ENCODE data around the gene FAHD1. TPM values are rescaled to one million over a fixed set of nuclear protein-coding genes. Genes with fewer than 3 reads are reported as not detected.
"Not testable (repeated sequence)": the region's sequence is repeated elsewhere in the genome, so short reads cannot be mapped to it uniquely, and the experiment has no call there.

Gene FAHD1
- polyA plus RNA-seq, 6 donors from 2014 or later = 20.2 to 28.1 (median 24.5) TPM

- peaks cover 0 to 4% (median 2%) of the 10 kb centered on the region in 7 donors for H3K9me3 Mint-ChIP-seq
These were observed 34.8 kb upstream of the FAHD1 start for GRCh38 chr16:1791943-1792812.

GRCh38 chr16:1792836-1793577, 34.0 kb upstream of the FAHD1 start:
- DNase-seq (no peak), ATAC-seq (ENCODE audit: low read depth in 2 of 2) (no peak)
- Mint-ChIP-seq H3K27ac (no peak overlapping the region), H3K9me3 (peaks cover 0 to 11% (median 6%) of the 10 kb centered on the region in 7 donors), H3K36me3 (peaks cover 3 to 13% of the 10 kb centered on the region in 2 donors), H3K4me1 (peaks cover 3 to 6% (median 5%) of the 10 kb centered on the region in 3 donors), H3K27me3 (no peaks in the 10 kb centered on the region), H3K4me3 (no peak overlapping the region)

More at GRCh38 chr16:1791943-1792812, 34.8 kb upstream of the FAHD1 start:
- Mint-ChIP-seq H3K4me3 (no peak overlapping the region), H3K27ac (no peak overlapping the region), H3K27me3 (no peaks in the 10 kb centered on the region), H3K4me1 (peaks cover 3 to 6% (median 5%) of the 10 kb centered on the region in 3 donors), H3K36me3 (peaks cover 2 to 10% of the 10 kb centered on the region in 2 donors)
- ATAC-seq (ENCODE audit: low read depth in 2 of 2) (no peak), DNase-seq (no peak)

DNA sequence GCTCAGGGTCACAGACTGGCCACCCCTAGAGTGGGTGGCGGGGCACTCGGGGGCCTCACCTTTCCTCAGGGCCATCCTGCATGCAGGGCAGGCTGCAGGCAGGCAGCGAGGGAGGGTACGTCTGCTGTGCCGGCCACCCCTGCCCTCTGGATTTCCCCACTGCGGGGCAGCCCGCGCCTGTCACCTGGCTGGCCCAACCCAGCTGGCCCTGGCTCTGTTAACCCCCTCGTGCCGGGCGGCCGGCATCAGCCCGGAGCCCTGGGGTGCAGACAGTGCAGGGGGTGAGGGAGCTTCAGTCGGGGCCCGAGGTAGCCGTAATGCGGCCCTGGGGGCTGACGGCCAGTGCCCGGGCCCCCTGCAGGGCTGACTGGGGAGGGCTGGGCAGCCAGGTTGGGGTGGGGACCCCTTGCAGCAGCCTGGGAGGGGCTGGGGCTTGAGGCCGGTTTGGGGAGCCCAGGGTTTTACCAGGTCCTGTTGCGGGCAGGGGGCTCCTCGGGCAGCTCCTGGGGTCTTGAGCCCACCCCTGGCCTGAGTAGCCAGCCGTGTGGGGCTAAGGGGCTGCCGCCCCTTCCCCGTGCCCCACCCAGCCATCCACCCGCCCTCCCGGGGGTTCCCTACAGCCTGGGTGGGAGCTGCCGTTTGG, 33.3 kb upstream of the FAHD1 start, which contains the start of gene IGFALS:
Gene IGFALS, minus strand, starts transcription at position 128 of the 643 bp plus-strand sequence. Its CDS starts 53 bp downstream, at position 75.
- H3K27ac Mint-ChIP-seq = peak within 1 kb of the TSS in 1 of 6 donors; percentile 30
- ATAC-seq (ENCODE audit: low read depth in 2 of 2) = no peak

DNA sequence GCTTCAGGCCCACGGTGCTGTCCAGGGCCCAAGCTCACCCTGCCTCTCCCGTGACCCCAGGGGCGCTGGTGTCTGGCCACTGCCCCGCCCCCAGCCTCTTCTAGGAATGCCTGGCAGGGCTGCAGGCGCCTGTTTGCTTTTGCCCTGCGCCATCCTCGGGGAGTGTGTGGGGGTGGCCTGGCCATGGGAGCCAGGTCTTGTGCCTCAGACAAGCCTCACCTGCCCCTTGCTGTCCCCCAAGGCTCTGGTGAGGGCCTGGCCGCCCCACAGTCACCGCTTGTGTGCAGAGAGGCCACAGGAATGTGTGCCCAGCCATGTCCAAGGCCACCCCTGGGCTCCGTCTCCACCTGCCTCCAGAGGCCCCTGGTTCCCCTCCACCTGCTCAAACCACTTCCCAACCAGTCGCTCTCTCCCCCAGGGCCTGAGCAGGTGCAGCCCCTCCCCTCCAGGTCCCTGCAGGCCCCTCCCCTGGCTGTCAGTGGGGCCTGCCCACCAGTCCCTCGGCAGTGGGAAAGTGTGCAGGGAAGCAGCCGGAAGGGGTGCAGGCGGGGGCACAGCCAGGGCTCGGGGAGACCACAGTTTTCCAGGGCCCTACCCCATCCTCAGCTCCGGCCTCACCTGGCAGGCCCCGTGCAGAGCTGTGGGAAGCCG, 32.7 kb upstream of the FAHD1 start:
- Mint-ChIP-seq H3K27me3 (no peaks in the 10 kb centered on the region), H3K36me3 (peaks cover 3 to 9% of the 10 kb centered on the region in 2 donors), H3K27ac (peak overlapping the region in 1 of 6 donors; percentile 30), H3K4me1 (no peaks in the 10 kb centered on the region), H3K9me3 (peaks cover 1 to 18% (median 10%) of the 10 kb centered on the region in 7 donors), H3K4me3 (no peak overlapping the region)
- no peak for DNase-seq
- ATAC-seq (ENCODE audit: low read depth in 2 of 2) = no peak

More for the DNA sequence above, 33.3 kb upstream of the FAHD1 start, which contains the start of gene IGFALS:
- no peak for DNase-seq
- H3K9me3 Mint-ChIP-seq = peaks cover 0 to 11% (median 6%) of the 10 kb centered on the region in 7 donors
- peaks cover 3 to 5% (median 5%) of the 10 kb centered on the region in 3 donors for H3K4me1 Mint-ChIP-seq
- no peak within 1 kb of the TSS for H3K4me3 Mint-ChIP-seq
- H3K36me3 Mint-ChIP-seq = peaks cover 3 to 11% of the 10 kb centered on the region in 2 donors
- no peaks in the 10 kb centered on the region for H3K27me3 Mint-ChIP-seq

- H3K4me3 Mint-ChIP-seq = no peak overlapping the region
- H3K36me3 Mint-ChIP-seq = peaks cover 3 to 14% of the 10 kb centered on the region in 2 donors
- H3K27me3 Mint-ChIP-seq = no peaks in the 10 kb centered on the region
- DNase-seq (no peak), ATAC-seq (ENCODE audit: low read depth in 2 of 2) (no peak)
- H3K4me1 Mint-ChIP-seq = no peaks in the 10 kb centered on the region
- H3K27ac Mint-ChIP-seq = peak overlapping the region in 1 of 6 donors; percentile 47
- H3K9me3 Mint-ChIP-seq = peaks cover 5 to 25% (median 14%) of the 10 kb centered on the region in 7 donors
These were observed 31.9 kb upstream of the FAHD1 start for GRCh38 chr16:1794908-1795666.

GRCh38 chr16:1799263-1799662, 27.7 kb upstream of the FAHD1 start:
- not testable (repeated sequence) for ATAC-seq (ENCODE audit: low read depth in 2 of 2); H3K4me3 Mint-ChIP-seq; DNase-seq; H3K4me1 Mint-ChIP-seq; H3K27me3 Mint-ChIP-seq
- peak overlapping the region in 1 of 6 donors; percentile 91 for H3K27ac Mint-ChIP-seq
- peaks cover 5 to 26% (median 14%) of the 10 kb centered on the region in 7 donors for H3K9me3 Mint-ChIP-seq
- peaks cover 3 to 14% of the 10 kb centered on the region in 2 donors for H3K36me3 Mint-ChIP-seq

DNA sequence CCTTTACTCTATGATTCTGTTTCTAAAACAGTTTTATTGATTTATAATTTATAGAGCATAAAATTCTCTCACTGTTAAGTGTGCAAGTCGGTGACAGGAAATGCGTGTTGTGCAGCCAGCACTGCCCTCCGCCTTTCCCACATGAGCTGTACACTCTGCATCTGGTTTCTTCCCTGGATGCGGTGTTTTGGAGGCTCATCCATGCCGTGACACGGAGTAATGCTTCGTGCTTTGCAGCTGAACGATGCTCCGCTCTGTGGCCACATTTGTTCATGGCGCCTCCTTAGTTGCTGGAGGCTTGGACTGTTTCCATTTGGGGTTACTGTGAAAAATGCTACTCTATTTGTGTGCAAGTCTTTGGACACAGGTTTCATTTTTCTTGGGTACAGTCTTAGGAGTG, 26.3 kb upstream of the FAHD1 start:
- peaks cover 5 to 26% (median 14%) of the 10 kb centered on the region in 7 donors for H3K9me3 Mint-ChIP-seq
- DNase-seq (no peak), ATAC-seq (ENCODE audit: low read depth in 2 of 2) (no peak)
- no peaks in the 10 kb centered on the region for H3K4me1 Mint-ChIP-seq
- H3K27me3 Mint-ChIP-seq = no peaks in the 10 kb centered on the region
- H3K27ac Mint-ChIP-seq = no peak overlapping the region
- no peak overlapping the region for H3K4me3 Mint-ChIP-seq
- H3K36me3 Mint-ChIP-seq = peaks cover 3 to 14% of the 10 kb centered on the region in 2 donors

DNA sequence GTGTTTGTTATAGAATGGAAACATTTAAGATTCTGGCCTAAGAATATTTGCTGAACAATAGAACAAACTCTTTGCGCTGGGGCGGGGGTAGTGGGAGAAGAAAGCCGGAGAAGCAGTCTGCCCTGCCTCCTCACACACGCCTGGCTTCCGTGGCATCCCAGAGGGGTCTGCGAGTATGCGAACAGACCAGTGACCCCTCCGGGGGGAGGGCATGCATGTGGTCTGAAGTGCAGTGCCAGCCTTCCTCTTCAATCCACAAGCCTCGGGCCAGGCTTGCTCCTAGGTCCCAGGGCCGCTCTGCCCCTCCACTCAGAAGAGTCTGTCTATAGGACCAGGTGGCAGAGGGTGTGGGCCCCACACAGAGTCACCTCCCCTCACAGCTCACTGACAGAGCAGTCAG, 19.4 kb upstream of the FAHD1 start:
- H3K36me3 Mint-ChIP-seq = no peaks in the 10 kb centered on the region
- ATAC-seq (ENCODE audit: low read depth in 2 of 2) (no peak), DNase-seq (no peak)
- peak overlapping the region in 1 of 8 donors; percentile 47 for H3K4me3 Mint-ChIP-seq
- H3K9me3 Mint-ChIP-seq = no peaks in the 10 kb centered on the region
- H3K4me1 Mint-ChIP-seq = no peaks in the 10 kb centered on the region
- no peaks in the 10 kb centered on the region for H3K27me3 Mint-ChIP-seq
- H3K27ac Mint-ChIP-seq = no peak overlapping the region

GRCh38 chr16:1808691-1809090, 18.3 kb upstream of the FAHD1 start:
- Mint-ChIP-seq H3K4me3 (no peak overlapping the region), H3K27ac (no peak overlapping the region), H3K27me3 (no peaks in the 10 kb centered on the region), H3K36me3 (no peaks in the 10 kb centered on the region), H3K9me3 (no peaks in the 10 kb centered on the region), H3K4me1 (peaks cover 5 to 7% (median 5%) of the 10 kb centered on the region in 3 donors)
- ATAC-seq (ENCODE audit: low read depth in 2 of 2) (no peak), DNase-seq (no peak)

GRCh38 chr16:1809281-1809801, 17.7 kb upstream of the FAHD1 start:
- Mint-ChIP-seq H3K27me3 (no peaks in the 10 kb centered on the region), H3K9me3 (no peaks in the 10 kb centered on the region), H3K36me3 (no peaks in the 10 kb centered on the region)

GRCh38 chr16:1810106-1810505, 16.9 kb upstream of the FAHD1 start:
- no peaks in the 10 kb centered on the region for H3K27me3 Mint-ChIP-seq
- no peak overlapping the region for H3K4me3 Mint-ChIP-seq
- peaks cover 0 to 1% of the 10 kb centered on the region in 2 donors for H3K36me3 Mint-ChIP-seq
- DNase-seq (no peak), ATAC-seq (ENCODE audit: low read depth in 2 of 2) (no peak)
- peaks cover 5 to 7% (median 5%) of the 10 kb centered on the region in 3 donors for H3K4me1 Mint-ChIP-seq
- no peak overlapping the region for H3K27ac Mint-ChIP-seq
- H3K9me3 Mint-ChIP-seq = no peaks in the 10 kb centered on the region

More at GRCh38 chr16:1809281-1809801, 17.7 kb upstream of the FAHD1 start:
- DNase-seq (no peak), ATAC-seq (ENCODE audit: low read depth in 2 of 2) (no peak)
- Mint-ChIP-seq H3K4me1 (peaks cover 5 to 7% (median 5%) of the 10 kb centered on the region in 3 donors), H3K4me3 (no peak overlapping the region), H3K27ac (no peak overlapping the region)

DNA sequence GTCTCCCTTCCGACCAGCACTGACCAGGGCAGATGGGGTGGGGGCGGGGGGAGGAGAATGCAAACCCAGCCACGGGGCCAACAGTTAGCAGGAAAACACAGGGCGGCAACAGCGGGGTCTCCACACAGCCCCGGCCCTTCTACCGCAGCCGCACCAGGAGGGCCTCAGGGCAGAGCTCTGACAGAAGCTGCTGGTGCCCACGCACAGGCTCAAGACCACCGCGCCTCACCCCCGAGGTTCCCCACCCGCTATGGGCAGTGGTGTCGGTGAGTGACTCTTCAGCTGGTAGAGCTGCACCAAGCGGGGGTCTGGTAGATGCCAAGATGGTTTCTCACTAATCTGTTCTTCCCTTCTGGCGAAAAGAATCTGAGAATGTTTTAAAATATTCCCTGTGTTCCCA, 16.5 kb upstream of the FAHD1 start:
- no peak overlapping the region for H3K27ac Mint-ChIP-seq
- no peak for ATAC-seq (ENCODE audit: low read depth in 2 of 2)

More for the DNA sequence above, 16.5 kb upstream of the FAHD1 start:
- Mint-ChIP-seq H3K4me1 (peaks cover 5 to 7% (median 5%) of the 10 kb centered on the region in 3 donors), H3K27me3 (no peaks in the 10 kb centered on the region), H3K4me3 (no peak overlapping the region), H3K36me3 (peaks cover 0 to 5% of the 10 kb centered on the region in 2 donors), H3K9me3 (no peaks in the 10 kb centered on the region)
- DNase-seq = no peak
